Activated CD8-positive, alpha-beta T cell treated with anti-CD3 and anti-CD28 coated beads for 36 hours (primary cell): ENCODE results near the gene STKLD1. TPM values are rescaled to one million over a fixed set of nuclear protein-coding genes. Genes with fewer than 3 reads are reported as not detected.

Source experiments
- ATAC-seq: fragments of 200-7000 bp; cut with Tn5 transposase; one replicate; pipeline ENCODE4 v1.10.0; 2021; ENCODE audit warnings: mild to moderate bottlenecking, moderate library complexity
- CTCF ChIA-PET: fragments of 350-600 bp; sonication (Branson Sonifier 250); formaldehyde crosslinking; loops from one replicate; lab custom pipeline; 2021; ENCODE audit warnings: antibody characterized with exemption; lab: Charles Lee
- POLR2A ChIA-PET: fragments of 350-600 bp; sonication (Branson Sonifier 250); formaldehyde crosslinking; loops from one replicate; lab custom pipeline; 2021; ENCODE audit warnings: antibody characterized with exemption; lab: Charles Lee
- DNase-seq: peaks from one replicate; pipeline ENCODE4 v3.0.0-alpha.2; 2020
- H3K27ac Mint-ChIP-seq: one replicate; pipeline ENCODE4 v1.8.0; 2021; ENCODE audit warnings: mild to moderate bottlenecking, mixed read lengths
- H3K27me3 Mint-ChIP-seq: one replicate; pipeline ENCODE4 v1.8.0; 2021; ENCODE audit warnings: mixed read lengths
- H3K36me3 Mint-ChIP-seq: one replicate; pipeline ENCODE4 v1.8.0; 2021; ENCODE audit warnings: low read depth, mixed read lengths
- H3K4me1 Mint-ChIP-seq: one replicate; pipeline ENCODE4 v1.8.0; 2021; ENCODE audit warnings: low read depth, mixed read lengths
- H3K4me3 Mint-ChIP-seq: one replicate; pipeline ENCODE4 v1.8.0; 2021; ENCODE audit warnings: mild to moderate bottlenecking, moderate library complexity, mixed read lengths
- H3K9me3 Mint-ChIP-seq: one replicate; pipeline ENCODE4 v1.8.0; 2021; ENCODE audit warnings: mixed read lengths
- CTCF ChIP-seq: fragments of 200-600 bp; IDR thresholded peaks from one replicate; pipeline ENCODE4 v1.8.0; 2022; ENCODE audit warnings: antibody characterized with exemption, mild to moderate bottlenecking
- intact Hi-C: fragments of 100-400 bp; cut with micrococcal nuclease; formaldehyde crosslinking; loops from one replicate; pipeline ENCODE4 v1.10.0; 2022
- total RNA-seq, 2 experiments: library from RNA; stranded (reverse); gene quantifications; one replicate each; pipeline ENCODE4 v1.2.3, GENCODE V29; 2021

STKLD1 gene
- total RNA-seq, 2 experiments from 2014 or later: 0.45 to 0.52 TPM

GRCh38 chr9:133342570-133342969 is 33.6 kb upstream of the STKLD1 start:
- Mint-ChIP-seq H3K27me3 (no peaks in the 10 kb centered on the region), H3K4me1 (peaks cover 40% of the 10 kb centered on the region), H3K9me3 (no peaks in the 10 kb centered on the region), H3K27ac (no peak overlapping the region), H3K36me3 (peaks cover 58% of the 10 kb centered on the region), H3K4me3 (no peak overlapping the region)
- ChIA-PET CTCF (interaction anchor here (1.2 to 2.8 kb wide), 3 partner anchors 12 to 28 kb away, joined by 5 to 9 read pairs (median 7); partner anchors contain the start of genes SURF1 and SURF2), POLR2A (interaction anchor here (1.1 to 24.9 kb wide), 3 partner anchors 19 to 117 kb away, joined by 4 to 872 read pairs (median 4); partner anchors contain the start of genes CACFD1, MED22, RPL7A and SURF1)
- intact Hi-C loops: no loop called here
- ATAC-seq (no peak), DNase-seq (no peak)
- no peak for TF ChIP-seq CTCF

- intact Hi-C loops: no loop called here
- H3K4me1 Mint-ChIP-seq: peaks cover 42% of the 10 kb centered on the region
- CTCF ChIA-PET: interaction anchor here (2.8 kb wide), 1 partner anchor 14 kb away, joined by 9 read pairs; no protein-coding TSS in a partner anchor
These were observed 32.1 kb upstream of the STKLD1 start for GRCh38 chr9:133344071-133344470.

GRCh38 chr9:133344979-133345378 is 31.2 kb upstream of the STKLD1 start:
- Mint-ChIP-seq H3K27ac (no peak overlapping the region), H3K4me3 (no peak overlapping the region), H3K27me3 (no peaks in the 10 kb centered on the region), H3K4me1 (peaks cover 42% of the 10 kb centered on the region), H3K36me3 (peaks cover 66% of the 10 kb centered on the region), H3K9me3 (no peaks in the 10 kb centered on the region)
- no peak for TF ChIP-seq CTCF
- POLR2A ChIA-PET: interaction anchor here (24.9 kb wide), 1 partner anchor 16 kb away, joined by 872 read pairs; the partner anchor contains the start of genes MED22, RPL7A, SURF1 and SURF2
- intact Hi-C loops: no loop called here
- CTCF ChIA-PET: no interaction called here
- no peak for ATAC-seq
- no peak for DNase-seq

More at GRCh38 chr9:133344071-133344470, 32.1 kb upstream of the STKLD1 start:
- Mint-ChIP-seq H3K36me3 (peaks cover 66% of the 10 kb centered on the region), H3K27me3 (no peaks in the 10 kb centered on the region), H3K4me3 (no peak overlapping the region), H3K27ac (no peak overlapping the region), H3K9me3 (no peaks in the 10 kb centered on the region)
- POLR2A ChIA-PET: interaction anchor here (0.8 to 24.9 kb wide), 2 partner anchors 17 to 73 kb away, joined by 3 to 872 read pairs; partner anchors contain the start of genes MED22, RPL7A, SURF1 and SURF2
- no peak for DNase-seq
- no peak for TF ChIP-seq CTCF
- no peak for ATAC-seq

GRCh38 chr9:133345596-133345995 is 30.6 kb upstream of the STKLD1 start:
- Mint-ChIP-seq H3K9me3 (no peaks in the 10 kb centered on the region), H3K4me1 (peaks cover 42% of the 10 kb centered on the region), H3K27ac (no peak overlapping the region), H3K4me3 (no peak overlapping the region), H3K27me3 (no peaks in the 10 kb centered on the region), H3K36me3 (peaks cover 66% of the 10 kb centered on the region)
- DNase-seq (no peak), ATAC-seq (no peak)
- TF ChIP-seq CTCF: no peak
- ChIA-PET POLR2A (interaction anchor here (1.1 to 24.9 kb wide), 4 partner anchors 8 to 71 kb away, joined by 3 to 872 read pairs (median 4); partner anchors contain the start of genes MED22, RPL7A, SURF1 and SURF2), CTCF (interaction anchor here (0.6 kb wide), 1 partner anchor 156 kb away, joined by 3 read pairs; no protein-coding TSS in a partner anchor)
- intact Hi-C loops: no loop called here
